Measurements from ENCODE around the gene AIFM3.
"Not testable (repeated sequence)": the region's sequence is repeated elsewhere in the genome, so short reads cannot be mapped to it uniquely, and the experiment has no call there.

Gene AIFM3

DNA sequence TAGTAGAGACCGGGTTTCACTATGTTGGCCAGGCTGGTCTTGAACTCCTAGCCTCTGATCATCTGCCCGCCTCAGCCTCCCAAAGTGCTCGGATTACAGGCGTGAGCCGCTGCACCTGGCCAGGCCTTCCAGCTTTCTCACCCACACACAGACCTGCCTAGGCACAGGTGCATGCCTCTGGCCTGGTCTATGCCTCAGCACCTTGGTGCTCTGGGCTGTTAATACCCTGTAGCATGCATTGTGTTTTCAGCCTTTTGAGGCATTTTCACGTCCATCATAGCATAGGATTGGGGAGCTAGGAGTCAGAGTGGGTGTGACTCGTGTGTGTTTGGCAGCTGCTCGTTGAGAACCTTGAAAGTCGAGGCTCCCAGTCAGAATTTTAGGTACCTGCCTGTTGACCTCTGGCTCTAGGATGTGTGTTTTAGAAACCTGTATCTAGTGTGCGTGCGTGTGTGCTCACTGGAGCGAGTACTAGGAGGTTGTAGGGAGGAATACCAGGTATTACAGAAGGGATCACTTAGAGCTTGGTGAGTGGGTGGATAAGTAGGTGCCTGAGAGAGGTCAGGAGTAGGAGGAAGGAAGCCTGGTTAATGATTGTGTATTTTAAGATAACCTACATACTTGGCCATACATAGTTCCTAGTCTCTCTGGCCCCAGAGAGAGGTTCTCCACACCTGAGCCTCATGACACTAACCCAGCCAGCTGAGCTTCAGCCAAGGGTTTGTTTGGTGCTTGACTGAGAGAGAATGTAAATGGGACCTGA, 29.8 kb upstream of the AIFM3 start:
- TF ChIP-seq JUND (IDR thresholded peaks at IDR 0.05; ENCODE audit: low read depth) = no peak
- DNase-seq (ENCODE audit: low read depth in 1 of 2, low spot score in 1 of 2) = no peak
- in situ Hi-C loops (cut with HindIII; ENCODE audit: low pct_unique_long_range_greater_than_20kb, low sequenced_read_pairs) = no loop called here

DNA sequence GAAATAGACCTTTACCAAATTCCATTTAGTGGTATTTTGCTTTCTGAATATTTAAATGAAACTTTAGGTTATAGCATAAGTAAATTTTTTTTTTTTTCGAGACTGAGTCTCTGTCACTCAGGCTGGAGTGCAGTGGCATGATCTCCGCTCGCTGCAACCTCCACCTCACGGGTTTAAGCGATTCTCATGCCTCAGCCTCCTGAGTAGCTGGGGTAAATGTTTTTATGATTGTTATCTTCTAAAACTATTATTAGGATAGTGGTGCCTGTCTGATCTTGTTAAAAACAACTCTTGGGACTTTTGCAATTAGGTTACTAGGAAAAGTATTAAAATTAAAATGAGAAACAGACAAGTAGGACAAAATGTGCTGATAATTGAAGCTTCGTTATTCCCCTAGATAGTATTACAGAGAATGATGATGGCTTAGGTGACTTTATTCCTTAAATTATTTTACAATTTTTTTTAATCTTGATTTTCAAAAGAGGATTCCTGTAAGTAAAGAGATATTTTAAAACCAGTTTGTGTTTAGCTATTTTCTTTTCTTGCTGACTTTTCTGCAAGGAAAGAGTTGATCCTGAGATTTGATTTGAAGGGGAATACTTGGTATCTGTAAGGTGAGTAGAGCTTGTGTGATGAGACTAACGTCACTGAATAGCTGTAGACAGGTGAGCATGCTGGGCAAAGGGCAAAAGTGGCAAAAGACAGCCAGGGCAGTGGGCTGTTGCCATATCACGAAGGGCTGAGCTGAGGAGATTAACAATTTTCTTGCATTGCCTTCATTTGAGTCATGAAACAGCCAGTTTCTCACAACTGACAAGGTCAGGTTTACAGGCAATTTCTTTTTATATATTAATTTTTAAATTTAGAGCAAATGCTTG, 29.0 kb upstream of the AIFM3 start:
- no peak for TF ChIP-seq JUND (IDR thresholded peaks at IDR 0.05; ENCODE audit: low read depth)
- in situ Hi-C loops (cut with HindIII; ENCODE audit: low pct_unique_long_range_greater_than_20kb, low sequenced_read_pairs) = no loop called here
- no peak for DNase-seq (ENCODE audit: low read depth in 1 of 2, low spot score in 1 of 2)

DNA sequence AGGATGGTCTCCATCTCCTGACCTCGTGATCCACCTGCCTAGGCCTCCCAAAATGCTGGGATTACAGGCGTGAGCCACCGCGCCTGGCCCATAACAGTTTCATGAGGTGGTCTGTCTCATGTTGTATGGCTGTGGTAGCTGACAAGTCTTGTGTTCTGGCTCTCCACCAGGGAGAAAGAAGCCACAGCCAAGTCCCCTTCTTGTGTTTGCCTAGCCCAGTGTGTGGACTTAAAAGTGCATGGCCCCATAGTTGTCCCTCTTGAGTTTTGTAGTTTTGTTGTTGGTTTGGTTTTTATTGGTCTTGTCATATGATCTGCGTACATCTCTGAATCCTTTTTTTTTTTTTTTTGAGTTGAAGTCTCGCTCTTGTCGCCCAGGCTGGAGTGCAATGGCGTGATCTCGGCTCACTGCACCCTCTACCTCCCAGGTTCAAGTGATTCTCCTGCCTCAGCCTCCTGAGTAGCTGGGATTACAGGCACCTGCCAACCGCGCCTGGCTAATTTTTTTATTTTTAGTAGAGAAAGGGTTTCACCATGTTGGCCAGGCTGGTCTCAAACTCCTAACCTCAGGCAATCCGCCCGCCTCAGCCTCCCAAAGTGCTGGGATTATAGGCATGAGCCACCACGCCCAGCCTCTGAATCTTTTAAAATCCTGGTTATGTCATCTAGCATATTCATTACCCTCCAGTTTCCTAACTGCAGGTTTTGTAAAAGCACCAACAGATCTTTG, 27.4 kb upstream of the AIFM3 start:
- DNase-seq (ENCODE audit: low read depth in 1 of 2, low spot score in 1 of 2); in situ Hi-C loops (cut with HindIII; ENCODE audit: low pct_unique_long_range_greater_than_20kb, low sequenced_read_pairs): not testable (repeated sequence)

DNA sequence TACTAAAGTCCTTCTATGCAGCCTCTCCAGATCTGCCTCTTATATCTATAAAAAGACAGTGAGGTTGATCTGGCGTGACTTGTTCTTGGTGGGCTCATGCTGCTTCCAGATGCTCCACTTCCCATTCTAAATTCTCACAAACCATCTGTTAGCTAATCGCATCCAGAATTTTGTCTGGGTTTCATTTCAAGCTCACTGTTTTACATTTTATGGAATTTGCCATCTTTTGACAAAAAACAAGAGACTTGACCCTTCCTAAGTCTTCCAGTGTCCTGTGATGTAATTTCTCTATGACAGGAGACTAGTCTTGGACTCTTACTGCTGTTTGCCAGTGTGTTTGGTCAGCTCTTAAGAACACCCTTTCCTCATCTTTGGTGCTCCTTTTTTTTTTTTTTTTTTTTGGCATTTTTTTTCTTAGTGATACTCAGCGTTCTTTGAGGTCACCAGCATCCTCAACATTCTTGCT, 26.8 kb upstream of the AIFM3 start:
- in situ Hi-C loops (cut with HindIII; ENCODE audit: low pct_unique_long_range_greater_than_20kb, low sequenced_read_pairs) = no loop called here
- DNase-seq (ENCODE audit: low read depth in 1 of 2, low spot score in 1 of 2) = no peak
- no peak for TF ChIP-seq JUND (IDR thresholded peaks at IDR 0.05; ENCODE audit: low read depth)

DNA sequence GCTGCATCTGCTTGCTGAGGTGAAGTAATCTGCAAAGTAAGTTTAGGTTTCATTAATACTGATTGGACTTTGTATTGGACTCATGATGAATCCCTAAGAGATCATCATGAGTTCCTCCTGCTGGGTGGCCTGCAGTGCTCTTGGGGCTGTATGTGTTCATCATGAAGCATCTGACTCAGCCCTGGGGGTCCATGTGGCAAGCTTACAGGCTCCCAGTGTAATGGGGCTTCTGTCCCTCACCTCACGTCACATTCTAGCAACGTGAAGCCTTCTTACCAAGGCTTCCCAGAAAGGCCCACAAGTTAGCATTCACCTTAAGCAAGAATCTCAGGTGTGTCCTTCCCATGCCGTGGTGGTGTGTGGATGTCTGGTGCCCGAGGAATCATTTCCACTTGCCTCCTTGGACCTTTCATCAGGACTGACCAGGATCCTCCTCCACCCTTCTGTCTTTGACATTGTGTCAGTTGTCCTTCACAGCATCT, 26.1 kb upstream of the AIFM3 start:
- no peak for TF ChIP-seq JUND (IDR thresholded peaks at IDR 0.05; ENCODE audit: low read depth)
- no peak for DNase-seq (ENCODE audit: low read depth in 1 of 2, low spot score in 1 of 2)
- in situ Hi-C loops (cut with HindIII; ENCODE audit: low pct_unique_long_range_greater_than_20kb, low sequenced_read_pairs) = no loop called here

DNA sequence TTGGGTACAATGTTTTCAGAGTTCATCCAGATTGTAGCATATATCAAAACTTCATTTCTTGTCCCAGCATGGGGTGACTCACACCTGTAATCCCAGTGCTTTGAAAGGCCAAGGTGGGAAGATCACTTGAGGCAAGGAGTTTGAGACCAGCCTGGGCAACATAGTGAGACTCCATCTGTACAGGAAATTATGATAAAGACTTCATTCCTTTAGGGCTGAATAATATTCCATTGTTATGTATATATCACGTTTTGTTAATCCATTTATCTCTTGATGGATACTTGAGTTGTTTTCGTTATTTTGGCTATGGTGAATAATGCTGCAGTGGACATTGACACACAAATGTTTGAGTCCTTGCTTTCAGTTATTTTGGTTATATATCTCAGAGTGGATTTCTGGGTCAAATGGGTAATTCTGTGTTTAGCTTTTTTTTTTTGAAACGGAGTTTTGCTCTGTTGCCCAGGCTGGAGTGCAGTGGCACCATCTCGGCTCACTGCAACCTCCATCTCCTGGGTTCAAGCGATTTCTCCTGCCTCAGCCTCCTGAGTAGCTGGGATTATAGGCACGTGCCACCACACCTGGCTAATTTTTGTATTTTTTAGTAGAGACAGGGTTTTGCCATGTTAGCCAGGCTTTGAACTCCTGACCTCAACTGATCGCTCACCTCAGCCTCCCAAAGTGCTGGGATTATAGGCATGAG, 24.7 kb upstream of the AIFM3 start:
- DNase-seq (ENCODE audit: low read depth in 1 of 2, low spot score in 1 of 2); in situ Hi-C loops (cut with HindIII; ENCODE audit: low pct_unique_long_range_greater_than_20kb, low sequenced_read_pairs): not testable (repeated sequence)

DNA sequence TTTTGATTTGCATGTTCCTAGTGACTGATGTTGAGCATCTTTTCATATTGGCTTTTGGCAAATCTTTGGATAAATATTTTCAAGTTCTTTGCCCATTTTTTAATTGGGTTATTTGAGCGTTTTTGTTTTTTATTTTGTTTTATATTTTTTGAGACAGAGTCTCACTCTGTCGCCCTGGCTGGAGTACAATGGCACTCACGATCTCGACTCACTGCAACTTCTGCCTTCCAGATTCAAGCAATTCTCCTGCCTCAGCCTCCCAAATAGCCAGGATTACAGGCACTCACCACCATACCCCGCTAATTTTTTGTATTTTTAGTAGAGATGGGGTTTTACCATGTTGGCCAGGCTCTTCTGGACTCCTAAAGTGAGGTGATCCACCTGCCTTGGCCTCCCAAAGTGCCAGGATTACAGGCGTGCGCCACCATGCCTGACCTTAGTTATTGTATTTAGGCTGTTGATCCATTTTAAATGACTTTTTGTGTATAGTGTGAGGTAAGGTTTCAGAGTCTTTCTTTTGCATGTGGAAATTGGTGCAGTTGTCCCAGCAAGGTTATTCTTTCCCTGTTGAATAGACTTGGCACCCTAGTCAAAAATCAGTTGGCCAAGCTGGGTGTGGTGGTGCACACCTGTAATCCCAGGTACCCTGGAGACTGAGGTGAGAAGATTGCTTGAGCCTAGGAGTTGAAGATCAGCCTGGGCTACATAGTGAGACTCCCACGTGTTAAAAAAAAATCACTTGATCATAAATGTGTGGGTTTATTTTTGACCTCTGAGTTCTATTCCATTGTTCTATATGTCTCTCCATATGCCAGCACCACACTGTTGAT, 23.7 kb upstream of the AIFM3 start:
- TF ChIP-seq JUND (IDR thresholded peaks at IDR 0.05; ENCODE audit: low read depth) = no peak
- no peak for DNase-seq (ENCODE audit: low read depth in 1 of 2, low spot score in 1 of 2)
- in situ Hi-C loops (cut with HindIII; ENCODE audit: low pct_unique_long_range_greater_than_20kb, low sequenced_read_pairs) = no loop called here

DNA sequence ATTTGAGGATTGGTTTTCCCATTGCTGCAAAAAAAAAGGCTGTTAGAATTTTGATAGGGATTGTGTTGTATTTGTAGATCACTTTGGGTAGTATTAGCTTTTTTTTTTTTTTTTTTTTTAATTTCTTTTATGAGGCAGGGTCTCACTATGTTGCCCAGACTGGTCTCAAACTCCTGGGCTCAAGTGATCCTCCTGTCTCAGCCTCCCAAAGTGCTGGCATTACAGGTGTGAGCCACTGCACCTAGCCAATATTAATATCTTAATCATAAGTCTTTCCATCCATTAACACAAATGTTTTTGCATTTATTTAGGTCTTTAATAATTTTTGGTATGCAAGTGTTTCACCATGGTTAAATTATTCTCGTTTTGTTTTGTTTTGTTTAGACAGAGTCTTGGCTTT, 23.0 kb upstream of the AIFM3 start:
- in situ Hi-C loops (cut with HindIII; ENCODE audit: low pct_unique_long_range_greater_than_20kb, low sequenced_read_pairs) = no loop called here
- TF ChIP-seq JUND (IDR thresholded peaks at IDR 0.05; ENCODE audit: low read depth) = no peak
- no peak for DNase-seq (ENCODE audit: low read depth in 1 of 2, low spot score in 1 of 2)

DNA sequence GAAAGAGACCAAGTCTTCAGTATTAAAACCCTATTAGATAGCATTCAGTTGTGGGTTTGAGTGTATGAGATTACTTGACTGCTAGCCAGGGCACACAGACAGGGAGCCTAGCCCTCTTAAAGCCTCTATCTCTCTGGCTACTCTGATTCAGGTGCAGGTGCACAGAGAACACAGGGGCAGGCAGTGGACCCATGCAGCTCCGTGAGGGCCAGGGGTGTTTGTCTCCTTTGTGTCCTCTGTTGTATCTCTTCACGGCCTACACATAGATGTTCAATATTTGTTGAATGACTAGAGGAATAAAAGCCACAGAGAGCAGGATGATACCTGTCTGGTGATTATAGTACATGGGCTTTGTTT, 21.5 kb upstream of the AIFM3 start:
- no peak for TF ChIP-seq JUND (IDR thresholded peaks at IDR 0.05; ENCODE audit: low read depth)
- no peak for DNase-seq (ENCODE audit: low read depth in 1 of 2, low spot score in 1 of 2)
- in situ Hi-C loops (cut with HindIII; ENCODE audit: low pct_unique_long_range_greater_than_20kb, low sequenced_read_pairs) = no loop called here

DNA sequence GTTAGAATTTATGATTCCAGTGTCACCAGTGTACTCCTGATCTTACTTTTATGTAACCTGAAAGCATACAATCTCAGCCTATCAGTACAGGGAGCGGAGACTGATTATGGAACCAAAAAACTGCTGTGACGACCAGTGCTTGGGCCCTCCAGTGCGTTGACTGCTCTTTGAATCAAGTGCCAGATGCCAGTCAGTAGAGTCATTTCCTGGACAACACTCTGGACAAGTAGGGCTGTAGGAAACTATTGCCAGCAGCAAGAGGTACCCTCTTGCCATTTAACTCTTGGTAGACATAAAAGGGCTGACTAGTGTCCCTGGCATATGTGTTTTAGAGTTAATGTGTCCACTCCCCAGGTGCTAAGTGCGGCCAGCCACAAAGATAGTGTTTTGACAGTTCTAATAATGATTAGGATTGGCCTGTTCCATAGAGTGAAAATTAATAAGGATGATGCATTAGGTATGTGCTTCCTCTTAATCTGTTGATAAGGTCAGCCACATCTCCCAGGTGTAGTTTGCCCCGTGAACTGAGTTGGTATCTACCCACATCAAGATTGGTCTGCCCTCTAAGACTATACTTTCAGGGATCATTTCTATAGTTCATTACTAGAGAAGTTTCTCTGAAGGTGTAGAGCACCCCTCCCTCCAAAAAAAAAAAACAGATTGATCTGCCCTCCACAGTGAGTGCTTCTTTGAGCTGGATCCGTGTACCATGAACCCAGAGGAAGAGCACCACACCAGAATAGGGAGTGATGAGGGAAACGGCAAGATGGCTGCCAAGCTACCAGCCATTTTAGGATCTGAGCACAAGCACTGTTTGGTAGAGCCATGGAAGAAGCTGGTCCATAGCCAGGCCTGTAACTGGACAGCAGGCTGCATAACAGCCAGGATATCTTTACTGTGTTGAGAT, 20.7 kb upstream of the AIFM3 start:
- DNase-seq (ENCODE audit: low read depth in 1 of 2, low spot score in 1 of 2) = no peak
- in situ Hi-C loops (cut with HindIII; ENCODE audit: low pct_unique_long_range_greater_than_20kb, low sequenced_read_pairs) = no loop called here
- no peak for TF ChIP-seq JUND (IDR thresholded peaks at IDR 0.05; ENCODE audit: low read depth)

DNA sequence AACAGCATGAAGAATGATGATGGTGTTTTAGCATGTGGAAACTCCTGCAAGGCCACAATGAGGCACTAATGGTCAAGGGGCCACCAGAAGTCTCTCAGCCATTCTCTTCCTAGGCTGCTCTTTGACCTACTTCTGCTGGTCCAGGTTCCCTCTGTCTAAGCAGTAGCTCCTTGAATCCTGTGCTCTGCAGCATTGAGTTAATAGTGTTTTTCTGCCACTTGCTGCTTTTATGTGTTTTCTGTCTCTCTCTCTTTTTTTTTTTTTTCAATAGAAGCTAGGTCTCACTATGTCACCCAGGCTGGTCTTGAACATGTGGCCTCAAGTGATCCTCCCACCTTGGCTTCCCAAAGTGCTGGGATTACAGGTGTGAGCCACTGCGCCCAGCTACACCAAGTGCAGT, 20.1 kb upstream of the AIFM3 start:
- in situ Hi-C loops (cut with HindIII; ENCODE audit: low pct_unique_long_range_greater_than_20kb, low sequenced_read_pairs) = no loop called here
- TF ChIP-seq JUND (IDR thresholded peaks at IDR 0.05; ENCODE audit: low read depth) = no peak
- no peak for DNase-seq (ENCODE audit: low read depth in 1 of 2, low spot score in 1 of 2)

Data from T47D (cell line).